NCI-H1930 (cell line): ENCODE data around the gene TXLNB.
"Not testable (repeated sequence)": the region's sequence is repeated elsewhere in the genome, so short reads cannot be mapped to it uniquely, and the experiment has no call there.

Experiments used
- DNase-seq, 2 experiments: peaks; one replicate each; lab custom pipeline; 2025; lab: John Stamatoyannopoulos, UW

The TXLNB gene

GRCh38 chr6:139235661-139236060 lies 56.1 kb downstream of the TXLNB start:
- DNase-seq: no peak

DNA sequence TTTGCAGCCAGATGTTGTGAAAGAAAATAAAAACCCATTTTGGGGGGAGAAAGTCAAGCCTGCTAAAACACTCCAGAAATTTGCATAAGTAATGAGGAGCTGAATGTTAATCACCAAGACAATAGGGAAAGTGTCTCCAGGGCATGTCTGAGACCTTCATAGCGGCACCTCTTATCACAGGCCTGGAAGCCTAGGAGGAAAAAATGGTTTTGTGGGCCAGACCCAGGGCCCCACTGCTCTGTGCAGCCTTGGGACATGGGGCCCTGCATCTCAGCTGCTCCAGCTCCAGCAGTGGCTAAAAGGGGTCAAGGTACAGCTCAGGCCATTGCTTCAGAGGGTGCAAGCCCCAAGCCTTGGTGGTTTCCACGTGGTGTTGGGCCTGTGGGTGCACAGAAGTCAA lies 57.6 kb downstream of the TXLNB start:
- not testable (repeated sequence) for DNase-seq

DNA sequence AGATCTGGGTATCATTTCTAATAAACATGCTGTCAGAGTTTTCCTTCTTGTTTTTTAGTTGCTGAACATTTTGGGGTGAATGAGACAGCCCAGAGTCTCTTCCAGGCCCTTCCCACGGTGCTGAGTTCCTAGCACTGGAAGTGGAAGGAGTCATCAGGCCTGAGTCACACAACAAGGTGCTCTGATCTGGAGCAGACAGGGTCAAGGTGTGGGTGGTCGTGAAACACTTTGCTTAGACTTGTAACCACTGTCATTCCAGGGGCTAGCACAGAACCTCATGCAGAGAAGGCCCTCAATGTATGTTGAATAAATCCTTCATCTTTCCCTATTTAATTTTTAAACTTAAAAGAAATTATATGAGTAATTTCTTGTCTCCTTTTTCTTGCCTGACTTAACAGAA lies 60.6 kb downstream of the TXLNB start:
- DNase-seq: no peak

DNA sequence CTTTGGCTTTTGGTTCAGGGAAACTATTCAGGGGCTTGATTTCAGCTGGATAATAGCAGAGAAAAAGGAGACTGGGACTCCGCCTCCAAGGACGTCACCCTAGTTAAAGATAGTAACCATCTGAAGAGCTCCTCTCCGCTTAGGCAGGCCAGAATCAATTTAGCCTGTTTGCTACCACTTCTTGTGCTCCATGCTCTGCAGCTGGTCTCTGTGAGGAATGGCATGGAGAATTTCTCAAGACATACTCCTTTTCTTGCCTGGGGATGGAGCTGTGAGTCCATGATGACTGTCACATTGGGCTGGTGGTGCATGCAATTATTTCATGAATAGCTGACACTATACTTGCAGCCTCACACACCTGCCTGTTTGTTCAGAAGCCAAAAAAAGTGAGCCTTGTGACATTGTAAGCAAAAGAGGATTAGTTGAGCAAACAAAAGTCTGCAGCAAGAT lies 61.4 kb downstream of the TXLNB start:
- DNase-seq: no peak

DNA sequence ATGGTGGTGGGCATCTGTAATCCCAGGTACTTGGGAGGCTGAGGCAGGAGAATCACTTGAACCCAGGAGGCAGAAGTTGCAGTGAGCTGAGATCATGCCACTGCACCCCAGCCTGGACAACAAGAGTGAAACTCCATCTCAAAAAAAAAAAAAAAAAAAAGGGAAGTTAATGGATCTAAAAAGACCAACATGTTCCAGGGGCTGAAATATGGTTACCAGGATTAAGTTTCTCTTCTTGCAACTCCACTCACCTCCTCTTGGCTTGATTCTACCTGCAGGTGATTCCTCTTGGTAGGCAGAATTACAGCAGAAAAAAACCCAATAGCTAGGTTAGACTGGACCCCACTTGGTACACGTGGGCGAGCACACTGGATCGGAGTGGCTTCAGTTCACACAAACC lies 63.4 kb downstream of the TXLNB start:
- not testable (repeated sequence) for DNase-seq

- DNase-seq: no peak
These were observed 72.1 kb downstream of the TXLNB start for GRCh38 chr6:139219746-139220145.

- peak; percentile 11 to 13 for DNase-seq
These were observed 72.5 kb downstream of the TXLNB start for GRCh38 chr6:139219271-139219729.

- DNase-seq: not testable (repeated sequence)
These were observed 79.3 kb downstream of the TXLNB start for GRCh38 chr6:139212460-139212859.

DNA sequence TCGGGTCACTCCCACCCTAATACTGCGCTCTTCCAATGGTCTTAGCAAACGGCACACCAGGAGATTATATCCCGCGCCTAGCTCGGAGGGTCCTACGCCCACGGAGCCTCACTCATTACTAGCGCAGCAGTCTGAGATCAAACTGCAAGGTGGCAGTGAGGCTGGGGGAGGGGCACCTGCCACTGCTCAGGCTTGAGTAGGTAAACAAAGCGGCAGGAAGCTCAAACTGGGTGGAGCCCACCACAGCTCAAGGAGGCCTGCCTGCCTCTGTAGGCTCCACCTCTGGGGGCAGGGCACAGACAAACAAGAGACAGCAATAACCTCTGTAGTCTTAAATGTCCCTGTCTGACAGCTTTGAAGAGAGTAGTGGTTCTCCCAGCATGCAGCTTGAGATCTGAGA lies 81.0 kb downstream of the TXLNB start:
- DNase-seq: not testable (repeated sequence)

GRCh38 chr6:139205843-139206242 lies 86.0 kb downstream of the TXLNB start:
- DNase-seq: no peak

DNA sequence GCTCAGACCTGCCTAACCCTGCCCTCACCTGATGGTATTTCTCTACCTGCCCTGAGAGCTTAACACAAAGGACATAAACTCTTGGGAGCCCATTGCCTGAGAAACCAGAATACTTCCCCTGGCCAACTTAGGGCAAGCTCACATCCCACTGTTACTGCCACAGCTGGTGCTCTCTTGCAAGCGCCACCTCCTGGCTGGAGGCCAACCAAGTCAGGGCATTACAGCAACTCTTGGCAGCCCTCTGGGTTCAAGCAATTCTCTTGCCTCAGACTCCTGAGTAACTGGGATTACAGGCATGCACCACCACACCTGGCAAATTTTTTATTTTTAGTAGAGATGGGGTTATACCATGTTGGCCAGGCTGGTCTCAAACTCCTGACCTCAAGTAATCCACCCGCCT lies 86.8 kb downstream of the TXLNB start:
- no peak for DNase-seq

- no peak for DNase-seq
These were observed 90.4 kb downstream of the TXLNB start for GRCh38 chr6:139201378-139201777.

GRCh38 chr6:139198529-139199288 lies 93.1 kb downstream of the TXLNB start:
- no peak for DNase-seq

DNA sequence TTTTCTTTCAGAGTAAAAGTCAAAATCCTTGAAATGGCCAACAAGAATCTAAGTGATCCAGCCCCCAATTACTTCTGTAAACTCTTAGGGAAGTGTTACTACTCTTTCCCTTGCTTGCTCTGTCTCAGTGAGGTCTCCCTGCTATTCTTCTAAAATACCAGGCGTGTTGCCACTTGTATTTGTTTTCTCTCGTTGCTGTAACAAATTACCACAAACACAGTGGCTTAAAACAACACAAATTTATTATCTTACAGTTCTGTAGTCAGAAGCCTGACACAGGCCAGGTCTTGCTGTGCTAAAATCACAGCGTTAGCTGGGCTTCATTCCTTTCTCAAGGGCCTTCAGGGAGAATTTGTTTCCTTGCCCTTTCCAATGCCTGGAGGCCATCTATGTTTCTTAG lies 97.1 kb downstream of the TXLNB start:
- DNase-seq: no peak
